ENCODE measurements around the gene TAF11L8.
"Not testable (repeated sequence)": the region's sequence is repeated elsewhere in the genome, so short reads cannot be mapped to it uniquely, and the experiment has no call there.

- TF ChIP-seq POLR2A, CTCF (IDR thresholded peaks at IDR 0.05): not testable (repeated sequence)
Observed at GRCh38 chr5:17597728-17598127, 7.0 kb upstream of the TAF11L8 start, which contains the start of gene TAF11L10.
